Heart left ventricle (tissue), 16 donors: Measurements from ENCODE around the gene PAX2. TPM values are rescaled to one million over a fixed set of nuclear protein-coding genes. Genes with fewer than 3 reads are reported as not detected.

ENCODE experiments used
- ATAC-seq, 4 donors: fragments of 200-7000 bp; cut with Tn5 transposase; one replicate each; pipeline ENCODE4 v1.9.1; 2020 to 2022; ENCODE audit warnings: moderate library complexity in 4 of 4, mild to moderate bottlenecking in 3 of 4, moderate number of reproducible peaks in 1 of 4
- DNase-seq, 5 donors: peaks; one replicate each; pipeline ENCODE4 v3.0.0-alpha.2; 2020
- H3K27ac ChIP-seq, 12 donors: fragments of 200-600 bp; sonication (generic) in 4 of 12; one replicate each; pipeline versions ENCODE4 v1.5.0 to v1.8.0; 2016 to 2022; ENCODE audit warnings: mild to moderate bottlenecking in 2 of 12
- H3K27me3 ChIP-seq, 9 donors: fragments of 200-600 bp; sonication (generic) in 2 of 9; one replicate each; pipeline versions ENCODE4 v1.5.1 to v1.8.0; 2016 to 2022; ENCODE audit warnings: mild to moderate bottlenecking in 3 of 9
- H3K36me3 ChIP-seq, 9 donors: fragments of 200-600 bp; sonication (generic) in 2 of 9; one replicate each; pipeline versions ENCODE4 v1.5.0 to v1.8.0; 2018 to 2022; ENCODE audit warnings: mild to moderate bottlenecking in 2 of 9
- H3K4me1 ChIP-seq, 12 donors: fragments of 200-600 bp; sonication (generic) in 4 of 12; one replicate each; pipeline versions ENCODE4 v1.5.0 to v1.8.0; 2016 to 2022; ENCODE audit warnings: mild to moderate bottlenecking in 3 of 12
- H3K4me3 ChIP-seq, 12 donors: fragments of 200-600 bp; sonication (generic) in 4 of 12; one replicate each; pipeline versions ENCODE4 v1.5.0 to v1.8.0; 2017 to 2022; ENCODE audit warnings: mild to moderate bottlenecking in 9 of 12, moderate library complexity in 4 of 12
- H3K9me3 ChIP-seq, 12 donors: fragments of 200-600 bp; sonication (generic) in 4 of 12; one replicate each; pipeline versions ENCODE4 v1.5.0 to v1.8.0; 2016 to 2022; ENCODE audit warnings: mild to moderate bottlenecking in 1 of 12
- POLR2A ChIP-seq, 2 donors: fragments of 450-650 bp; IDR thresholded peaks; one replicate each; pipeline ENCODE4 v1.6.1; 2017; ENCODE audit warnings: antibody characterized with exemption in 2 of 2, mild to moderate bottlenecking in 2 of 2, moderate library complexity in 2 of 2
- WGBS, 4 donors: extraction: QIAGEN DNeasy Blood & Tissue Kit in 2 of 4; methylation state at CpG; one replicate each; pipeline versions ENCODE4 v1.1.5 to v1.1.7; 2013 to 2018; 5-methylcytosine and 5-hydroxymethylcytosine counted together
- intact Hi-C, 10 donors: fragments of 100-400 bp; cut with DNase I; formaldehyde crosslinking; loops; one replicate each; pipeline versions ENCODE4 v1.11.1 to v1.14.2; 2022
- polyA plus RNA-seq, 2 donors: library from polyadenylated mRNA; stranded (reverse); fragments of 200-250 nt; gene quantifications; one replicate each; pipeline ENCODE4 v1.2.3, GENCODE V29; 2013
- total RNA-seq, 9 donors: library from RNA; depleted of rRNA in 2 of 9; stranded (reverse); fragments of >200 nt in 2 of 9; fragmentation: NEBNext Ultra II Directional in 3 of 9; extraction: Animal tissue kit (Norgen Biotek cat#: 25700) in 3 of 9; gene quantifications; one replicate each; pipeline versions ENCODE4 v1.1.0 to v1.2.4, GENCODE V29; 2016 to 2023
- TF ChIP-seq, protein P1 (sequence below), 12 donors: fragments of 200-600 bp; sonication (generic) in 4 of 12; IDR thresholded peaks; one replicate each; pipeline versions ENCODE4 v1.5.0 to v1.8.0; 2018 to 2022; ENCODE audit warnings: antibody characterized with exemption in 12 of 12, mild to moderate bottlenecking in 5 of 12
- donor health status: ischemic (EF 13 %, LVEDD 7.1; RV severe dilation, severe dysfunction).
- donor health status: healthy with polysubstance abuse.
- donor health status: DM: no; HTN: yes; CAD: no.
- donor health status: DM: no; HTN: no; CAD: no.
- donor health status: ischemic (EF 25% LVEDD 6.9; RV normal size, moderate dysfunction).
- donor health status: ischemic (EF 25% LVEDD 5.7; RV mildly dilated, moderate dysfunction).
- donor health status: healthy.
- donor health status: DM: yes; HTN: yes; CAD: no.
- donor health status: ischemic (EF 35%, LVEDD 5.7; RV mildly dilated, moderate dysfunction).
- donor health status: nonischemic (EF 11% LVEDD 7.7; RV severe dilation, severe dysfunction).
- donor health status: DM: yes; HTN: yes; CAD: no.
- donor health status: PGD.
- donor health status: ischemic (EF 29% LVEDD 5.4; RV normal size, mild dysfunction).
- donor health status: nonischemic (EF 23%, LVEDD 6.1; RV moderate dilation, normal function).

The PAX2 gene
- total and polyA plus RNA-seq, 11 donors, result not detected

GRCh38 chr10:100767422-100767775 is 22.0 kb downstream of the PAX2 start:
- no peak overlapping the region for H3K27ac ChIP-seq
- H3K9me3 ChIP-seq, result no peaks in the 10 kb centered on the region
- WGBS, 4 donors, result 80 to 89% (median 85%) methylated on average over 5 of the region's 5 CpGs
- H3K4me3 ChIP-seq, result no peak overlapping the region
- ATAC-seq (no peak), DNase-seq (no peak)
- H3K4me1 ChIP-seq, result no peaks in the 10 kb centered on the region
- peaks cover 0 to 88% (median 11%) of the 10 kb centered on the region in 9 donors for H3K27me3 ChIP-seq
- TF ChIP-seq, protein P1, sequence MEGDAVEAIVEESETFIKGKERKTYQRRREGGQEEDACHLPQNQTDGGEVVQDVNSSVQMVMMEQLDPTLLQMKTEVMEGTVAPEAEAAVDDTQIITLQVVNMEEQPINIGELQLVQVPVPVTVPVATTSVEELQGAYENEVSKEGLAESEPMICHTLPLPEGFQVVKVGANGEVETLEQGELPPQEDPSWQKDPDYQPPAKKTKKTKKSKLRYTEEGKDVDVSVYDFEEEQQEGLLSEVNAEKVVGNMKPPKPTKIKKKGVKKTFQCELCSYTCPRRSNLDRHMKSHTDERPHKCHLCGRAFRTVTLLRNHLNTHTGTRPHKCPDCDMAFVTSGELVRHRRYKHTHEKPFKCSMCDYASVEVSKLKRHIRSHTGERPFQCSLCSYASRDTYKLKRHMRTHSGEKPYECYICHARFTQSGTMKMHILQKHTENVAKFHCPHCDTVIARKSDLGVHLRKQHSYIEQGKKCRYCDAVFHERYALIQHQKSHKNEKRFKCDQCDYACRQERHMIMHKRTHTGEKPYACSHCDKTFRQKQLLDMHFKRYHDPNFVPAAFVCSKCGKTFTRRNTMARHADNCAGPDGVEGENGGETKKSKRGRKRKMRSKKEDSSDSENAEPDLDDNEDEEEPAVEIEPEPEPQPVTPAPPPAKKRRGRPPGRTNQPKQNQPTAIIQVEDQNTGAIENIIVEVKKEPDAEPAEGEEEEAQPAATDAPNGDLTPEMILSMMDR (IDR thresholded peaks at IDR 0.05), result no peak
- H3K36me3 ChIP-seq, result no peaks in the 10 kb centered on the region
- intact Hi-C loops, result no loop called here

- Histone ChIP-seq H3K27ac (no peak overlapping the region), H3K27me3 (peaks cover 0 to 85% (median 11%) of the 10 kb centered on the region in 9 donors), H3K4me3 (no peak overlapping the region), H3K4me1 (no peaks in the 10 kb centered on the region), H3K9me3 (no peaks in the 10 kb centered on the region), H3K36me3 (no peaks in the 10 kb centered on the region)
- ATAC-seq (no peak), DNase-seq (no peak)
- intact Hi-C loops, result no loop called here
- 74 to 84% (median 80%) methylated on average over 2 of the region's 2 CpGs for WGBS, 4 donors
- TF ChIP-seq, protein P1 (IDR thresholded peaks at IDR 0.05), result no peak
- no peak for TF ChIP-seq POLR2A (IDR thresholded peaks at IDR 0.05)
Measured at GRCh38 chr10:100769481-100769880, 24.1 kb downstream of the PAX2 start.

GRCh38 chr10:100773646-100774045 is 28.3 kb downstream of the PAX2 start:
- intact Hi-C loops, result no loop called here
- H3K36me3 ChIP-seq, result no peaks in the 10 kb centered on the region
- no peak for ATAC-seq

DNA sequence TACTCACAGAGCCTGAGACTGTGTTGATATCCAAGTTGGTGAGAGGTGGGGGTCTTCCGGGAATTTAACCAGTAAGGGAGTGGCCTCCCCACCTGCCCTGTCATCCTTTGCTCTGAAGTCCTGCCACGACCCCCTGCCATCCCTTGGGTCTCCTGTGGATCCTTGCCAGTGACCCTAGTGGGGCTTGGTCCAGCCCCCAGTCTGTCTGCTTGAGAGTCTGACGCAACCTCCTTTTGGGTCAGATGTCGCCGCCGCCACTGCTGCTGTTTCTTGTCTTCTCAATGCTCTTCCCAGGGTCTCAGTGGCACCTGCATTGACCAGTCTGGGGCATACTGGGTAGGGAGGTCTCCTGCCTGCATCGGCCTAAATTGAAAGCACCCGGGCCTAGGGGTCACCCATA is 28.8 kb downstream of the PAX2 start:
- no peak for TF ChIP-seq POLR2A (IDR thresholded peaks at IDR 0.05)
- TF ChIP-seq, protein P1 (IDR thresholded peaks at IDR 0.05), result no peak
- ATAC-seq, result no peak

More at GRCh38 chr10:100773646-100774045, 28.3 kb downstream of the PAX2 start:
- no peaks in the 10 kb centered on the region for H3K4me1 ChIP-seq
- DNase-seq, result no peak
- WGBS, 4 donors, result 76 to 78% (median 76%) methylated on average over 4 of the region's 4 CpGs
- H3K27me3 ChIP-seq, result peaks cover 0 to 72% (median 28%) of the 10 kb centered on the region in 9 donors
- no peak overlapping the region for H3K27ac ChIP-seq
- H3K9me3 ChIP-seq, result no peaks in the 10 kb centered on the region
- no peak overlapping the region for H3K4me3 ChIP-seq
- no peak for TF ChIP-seq POLR2A (IDR thresholded peaks at IDR 0.05)
- TF ChIP-seq, protein P1 (IDR thresholded peaks at IDR 0.05), result no peak

More for the DNA sequence above, 28.8 kb downstream of the PAX2 start:
- no peaks in the 10 kb centered on the region for H3K4me1 ChIP-seq
- no peaks in the 10 kb centered on the region for H3K9me3 ChIP-seq
- WGBS, 4 donors, result 74 to 87% (median 76%) methylated on average over 8 of the region's 8 CpGs
- peaks cover 0 to 71% (median 32%) of the 10 kb centered on the region in 9 donors for H3K27me3 ChIP-seq
- intact Hi-C loops, result no loop called here
- no peaks in the 10 kb centered on the region for H3K36me3 ChIP-seq
- no peak for DNase-seq
- H3K4me3 ChIP-seq, result no peak overlapping the region
- no peak overlapping the region for H3K27ac ChIP-seq
